GM13976 (cell line): ENCODE results near the gene FRMD6.

Experiments
- DNase-seq: peaks from one replicate; pipeline ENCODE4 v3.0.0; 2012; ENCODE audit warnings: low spot score
- CTCF ChIP-seq: IDR thresholded peaks from 2 replicates; pipeline ENCODE4 v1.5.1; 2012; ENCODE audit warnings: borderline replicate concordance, mild to moderate bottlenecking; ENCODE audit not compliant: insufficient read depth; ENCODE audit errors: extremely low read depth, missing control alignments, control extremely low read depth
- in situ Hi-C: fragments of 300-500 bp; cut with MboI; formaldehyde crosslinking; loops from one replicate; pipeline ENCODE4 v1.12.0; 2022; ENCODE audit warnings: low sequenced_read_pairs, mixed read lengths, inconsistent platforms; ENCODE audit not compliant: unreplicated experiment

Gene FRMD6

GRCh38 chr14:51650716-51651387 lies 858 bp upstream of the FRMD6 start:
- in situ Hi-C loops, result no loop called here
- no peak for DNase-seq
- TF ChIP-seq CTCF, result no peak

- in situ Hi-C loops, result no loop called here
- TF ChIP-seq CTCF, result no peak
- DNase-seq, result peak; percentile 60
These were observed 713 bp downstream of the FRMD6 start for GRCh38 chr14:51652168-51653078.

- no peak for TF ChIP-seq CTCF
- in situ Hi-C loops, result no loop called here
- no peak for DNase-seq
These were observed 1.5 kb downstream of the FRMD6 start for GRCh38 chr14:51653079-51653774.

- in situ Hi-C loops, result no loop called here
- no peak for DNase-seq
- TF ChIP-seq CTCF, result no peak
These were observed 2.2 kb downstream of the FRMD6 start for GRCh38 chr14:51653775-51654532.

- in situ Hi-C loops, result no loop called here
- no peak for DNase-seq
These were observed 2.8 kb downstream of the FRMD6 start for GRCh38 chr14:51654533-51654845.

More at GRCh38 chr14:51654533-51654845, 2.8 kb downstream of the FRMD6 start:
- TF ChIP-seq CTCF, result no peak
